Measurements from ENCODE around the gene ICAM5. TPM values are rescaled to one million over a fixed set of nuclear protein-coding genes. Genes with fewer than 3 reads are reported as not detected.

The ICAM5 gene
- total RNA-seq, 1 donor from 2014 or later, result 5.7 TPM

DNA sequence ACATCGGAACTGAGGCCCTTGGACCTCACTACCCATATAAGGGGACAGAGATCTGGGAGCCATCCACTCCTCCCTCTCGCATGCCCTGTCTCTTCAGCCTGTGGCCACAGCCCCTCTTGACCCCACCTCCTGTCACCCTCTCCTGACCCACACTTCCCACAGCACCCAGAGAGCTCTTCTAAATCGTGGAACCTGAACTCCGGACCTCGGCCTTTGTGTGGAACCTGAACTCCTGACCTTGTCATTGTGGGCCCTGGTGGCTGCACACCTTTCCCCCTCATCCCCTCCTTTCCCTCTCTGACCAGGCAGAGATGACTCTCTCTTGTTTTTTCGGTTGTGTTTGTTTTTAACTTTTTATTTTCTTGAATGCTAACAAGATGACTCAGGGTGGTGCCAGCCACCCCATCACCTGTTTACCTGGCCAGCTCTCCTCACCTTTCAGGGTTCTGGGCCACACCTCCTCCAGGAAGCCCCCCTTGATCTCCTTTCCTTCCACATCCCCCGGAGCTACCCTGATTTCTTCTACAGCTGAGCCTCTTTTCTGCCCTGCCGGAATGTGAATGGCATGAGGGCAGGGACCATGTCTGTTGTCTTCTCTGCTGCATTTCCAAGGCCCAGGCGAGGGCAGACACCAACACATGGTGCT is 32.7 kb upstream of the ICAM5 start:
- TF ChIP-seq, protein P1, sequence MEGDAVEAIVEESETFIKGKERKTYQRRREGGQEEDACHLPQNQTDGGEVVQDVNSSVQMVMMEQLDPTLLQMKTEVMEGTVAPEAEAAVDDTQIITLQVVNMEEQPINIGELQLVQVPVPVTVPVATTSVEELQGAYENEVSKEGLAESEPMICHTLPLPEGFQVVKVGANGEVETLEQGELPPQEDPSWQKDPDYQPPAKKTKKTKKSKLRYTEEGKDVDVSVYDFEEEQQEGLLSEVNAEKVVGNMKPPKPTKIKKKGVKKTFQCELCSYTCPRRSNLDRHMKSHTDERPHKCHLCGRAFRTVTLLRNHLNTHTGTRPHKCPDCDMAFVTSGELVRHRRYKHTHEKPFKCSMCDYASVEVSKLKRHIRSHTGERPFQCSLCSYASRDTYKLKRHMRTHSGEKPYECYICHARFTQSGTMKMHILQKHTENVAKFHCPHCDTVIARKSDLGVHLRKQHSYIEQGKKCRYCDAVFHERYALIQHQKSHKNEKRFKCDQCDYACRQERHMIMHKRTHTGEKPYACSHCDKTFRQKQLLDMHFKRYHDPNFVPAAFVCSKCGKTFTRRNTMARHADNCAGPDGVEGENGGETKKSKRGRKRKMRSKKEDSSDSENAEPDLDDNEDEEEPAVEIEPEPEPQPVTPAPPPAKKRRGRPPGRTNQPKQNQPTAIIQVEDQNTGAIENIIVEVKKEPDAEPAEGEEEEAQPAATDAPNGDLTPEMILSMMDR (IDR thresholded peaks at IDR 0.05; ENCODE audit: unreplicated experiment), result no peak
- H3K36me3 Mint-ChIP-seq, result peaks cover 22% of the 10 kb centered on the region
- H3K4me1 Mint-ChIP-seq, result peaks cover 6% of the 10 kb centered on the region
- no peaks in the 10 kb centered on the region for H3K27me3 Mint-ChIP-seq (ENCODE audit: low read depth)
- no peaks in the 10 kb centered on the region for H3K9me3 Mint-ChIP-seq
- no peak overlapping the region for H3K4me3 Mint-ChIP-seq
- DNase-seq (ENCODE audit: low spot score in 2 of 2, unreplicated experiment in 2 of 2), result no peak
- no peak overlapping the region for H3K27ac Mint-ChIP-seq

DNA sequence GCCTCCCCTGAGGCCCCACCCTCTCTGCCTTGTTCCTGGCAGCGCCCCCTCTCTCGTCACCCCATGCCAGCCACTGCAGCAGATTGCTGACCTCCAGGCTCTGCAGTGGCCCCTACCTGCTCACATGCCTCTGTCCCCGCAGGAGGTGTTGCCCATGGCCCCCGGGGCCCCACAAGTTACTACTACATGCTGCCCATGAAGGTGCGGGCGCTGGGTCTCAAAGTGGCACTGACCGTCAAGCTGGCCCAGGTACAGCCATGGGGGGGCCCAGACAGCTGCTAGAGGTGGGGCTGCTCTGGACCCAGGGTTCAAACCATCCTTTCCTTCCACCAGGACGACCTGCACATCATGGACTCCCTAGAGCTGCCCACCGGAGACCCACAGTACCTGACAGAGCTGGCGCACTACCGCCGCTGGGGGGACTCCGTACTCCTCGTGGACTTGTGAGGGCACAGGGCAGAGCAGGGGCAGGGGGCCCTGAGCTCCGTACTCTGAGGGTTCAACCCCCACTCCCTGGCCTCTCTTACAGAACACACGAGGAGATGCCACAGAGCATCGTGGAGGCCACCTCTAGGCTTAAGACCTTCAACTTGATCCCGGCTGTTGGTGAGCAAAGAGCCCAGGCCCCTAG is 31.6 kb upstream of the ICAM5 start:
- no peaks in the 10 kb centered on the region for H3K9me3 Mint-ChIP-seq
- peaks cover 22% of the 10 kb centered on the region for H3K36me3 Mint-ChIP-seq

DNA sequence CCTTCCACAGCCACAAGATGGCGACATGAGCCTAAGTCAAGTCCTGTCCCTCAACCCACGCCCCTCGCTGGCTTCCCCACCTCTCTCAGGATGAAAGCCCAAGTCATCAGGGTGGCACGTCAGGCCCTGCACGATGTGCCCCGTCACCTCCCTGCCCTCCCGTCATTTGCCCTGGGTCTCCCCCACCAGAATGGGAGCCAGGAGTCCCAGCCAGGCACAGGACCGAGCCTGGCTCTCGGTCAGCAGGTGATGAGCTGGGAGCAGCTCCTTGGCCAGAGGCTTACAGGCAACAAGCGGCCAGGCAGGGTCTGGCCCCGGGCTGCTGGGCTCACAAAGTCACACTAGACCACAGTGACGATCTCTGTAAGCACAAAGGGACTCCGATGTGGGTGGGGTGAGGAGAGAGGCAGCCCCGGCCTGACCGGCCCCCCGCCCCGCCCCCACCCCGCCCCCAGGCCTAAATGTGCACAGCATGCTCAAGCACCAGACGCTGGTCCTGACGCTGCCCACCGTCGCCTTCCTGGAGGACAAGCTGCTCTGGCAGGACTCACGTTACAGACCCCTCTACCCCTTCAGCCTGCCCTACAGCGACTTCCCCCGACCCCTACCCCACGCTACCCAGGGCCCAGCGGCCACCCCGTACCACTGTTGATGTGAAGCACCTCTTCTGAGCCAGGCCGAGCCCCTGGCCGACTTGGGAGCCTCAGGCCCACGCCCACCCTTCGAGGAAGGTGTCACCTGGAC is 30.4 kb upstream of the ICAM5 start:
- Mint-ChIP-seq H3K36me3 (peaks cover 20% of the 10 kb centered on the region), H3K27ac (no peak overlapping the region), H3K27me3 (ENCODE audit: low read depth) (no peaks in the 10 kb centered on the region), H3K9me3 (no peaks in the 10 kb centered on the region), H3K4me3 (no peak overlapping the region), H3K4me1 (no peaks in the 10 kb centered on the region)
- TF ChIP-seq, protein P1 (IDR thresholded peaks at IDR 0.05; ENCODE audit: unreplicated experiment), result peak; percentile 64
- DNase-seq (ENCODE audit: low spot score in 2 of 2, unreplicated experiment in 2 of 2), result peak; percentile 76 to 81

More for the DNA sequence above, 31.6 kb upstream of the ICAM5 start:
- TF ChIP-seq, protein P1 (IDR thresholded peaks at IDR 0.05; ENCODE audit: unreplicated experiment), result no peak
- Mint-ChIP-seq H3K27ac (no peak overlapping the region), H3K4me1 (no peaks in the 10 kb centered on the region), H3K4me3 (no peak overlapping the region), H3K27me3 (ENCODE audit: low read depth) (no peaks in the 10 kb centered on the region)
- no peak for DNase-seq (ENCODE audit: low spot score in 2 of 2, unreplicated experiment in 2 of 2)

DNA sequence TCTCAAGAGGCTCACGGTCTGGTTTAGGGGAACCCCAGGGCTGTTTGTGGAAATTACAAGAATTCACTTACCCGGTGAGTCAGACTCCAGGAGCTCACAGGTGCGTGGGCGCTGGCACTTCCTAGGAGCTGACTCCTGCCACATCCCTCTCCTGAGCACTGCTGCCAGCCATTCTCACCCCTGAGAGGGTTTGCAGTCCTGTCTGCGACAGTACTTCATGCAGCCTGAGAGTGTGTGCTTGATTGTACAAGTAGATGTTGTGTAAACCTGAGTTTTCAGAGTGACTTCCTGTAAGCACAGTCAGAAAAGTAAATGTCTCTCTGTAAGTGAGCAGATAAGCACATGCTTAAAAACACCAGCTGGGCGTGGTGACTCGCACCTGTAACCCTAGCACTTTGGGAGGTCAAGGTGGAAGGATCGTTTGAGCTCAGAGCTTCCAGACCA is 29.6 kb upstream of the ICAM5 start:
- no peaks in the 10 kb centered on the region for H3K27me3 Mint-ChIP-seq (ENCODE audit: low read depth)
- no peak for DNase-seq (ENCODE audit: low spot score in 2 of 2, unreplicated experiment in 2 of 2)

DNA sequence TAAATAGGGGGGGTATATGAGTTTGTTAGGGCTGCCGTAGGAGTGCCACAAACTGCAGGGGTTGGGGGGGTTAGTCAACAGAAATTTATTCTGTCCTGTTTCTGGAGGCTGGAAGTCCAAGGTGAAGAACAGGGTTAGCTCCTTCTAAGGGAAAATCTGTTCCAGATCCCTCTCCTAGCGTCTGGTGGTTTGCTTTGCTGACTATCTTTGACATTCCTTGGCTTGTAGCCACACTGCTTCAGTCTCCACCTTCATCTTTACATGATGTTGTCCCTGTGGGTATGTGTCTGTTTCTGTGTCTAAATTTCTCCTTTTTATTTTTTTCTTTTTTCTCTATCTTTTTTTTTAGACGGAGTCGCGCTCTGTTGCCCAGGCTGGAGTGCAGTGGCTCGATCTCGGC is 27.0 kb upstream of the ICAM5 start:
- no peaks in the 10 kb centered on the region for H3K9me3 Mint-ChIP-seq

More for the DNA sequence above, 29.6 kb upstream of the ICAM5 start:
- TF ChIP-seq, protein P1 (IDR thresholded peaks at IDR 0.05; ENCODE audit: unreplicated experiment), result no peak
- Mint-ChIP-seq H3K4me3 (no peak overlapping the region), H3K27ac (no peak overlapping the region), H3K36me3 (peaks cover 19% of the 10 kb centered on the region), H3K4me1 (no peaks in the 10 kb centered on the region), H3K9me3 (no peaks in the 10 kb centered on the region)

More for the DNA sequence above, 27.0 kb upstream of the ICAM5 start:
- H3K4me3 Mint-ChIP-seq, result no peak overlapping the region
- no peak overlapping the region for H3K27ac Mint-ChIP-seq
- peaks cover 4% of the 10 kb centered on the region for H3K36me3 Mint-ChIP-seq
- no peaks in the 10 kb centered on the region for H3K4me1 Mint-ChIP-seq
- DNase-seq (ENCODE audit: low spot score in 2 of 2, unreplicated experiment in 2 of 2), result no peak
- TF ChIP-seq, protein P1 (IDR thresholded peaks at IDR 0.05; ENCODE audit: unreplicated experiment), result no peak
- H3K27me3 Mint-ChIP-seq (ENCODE audit: low read depth), result no peaks in the 10 kb centered on the region

Measured in mesothelial cell of epicardium (in vitro differentiated cells).